ENCODE data around the gene EDEM1.

Gene EDEM1

DNA sequence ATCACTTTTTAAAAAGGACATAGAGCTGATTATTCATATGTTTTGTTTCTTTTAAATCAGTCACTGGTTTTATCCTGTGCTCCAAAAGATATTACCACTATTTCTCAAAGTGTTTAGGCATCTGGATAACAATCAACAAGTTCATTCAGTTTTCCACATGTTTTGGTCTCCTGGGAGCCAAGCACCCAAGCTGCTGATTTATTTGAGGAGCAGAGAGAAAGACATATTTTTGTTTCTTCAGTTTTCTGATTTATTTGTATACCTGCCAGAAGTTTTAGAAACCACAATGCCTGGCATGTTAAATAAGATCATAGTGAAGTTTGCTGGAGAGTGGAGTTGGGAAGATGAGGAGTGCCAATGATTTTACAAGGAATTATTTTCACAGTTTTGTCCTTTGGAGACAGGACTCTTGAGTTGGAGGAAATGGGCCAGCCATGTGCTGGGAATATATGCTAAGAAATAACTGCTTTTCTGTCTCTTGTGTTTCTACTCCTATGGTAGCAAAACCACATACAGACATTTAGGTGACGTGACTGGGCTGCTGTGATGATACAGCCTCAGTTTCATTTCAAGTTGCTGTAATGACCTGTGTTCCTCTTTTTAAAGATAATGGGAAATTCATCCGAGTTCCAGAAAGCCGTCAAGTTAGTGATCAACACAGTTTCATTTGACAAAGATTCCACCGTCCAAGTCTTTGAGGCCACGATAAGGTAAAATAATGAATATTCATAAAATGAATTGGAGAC is 11.7 kb downstream of the EDEM1 start:
- DNase-seq (ENCODE audit: low read depth), result no peak

DNA sequence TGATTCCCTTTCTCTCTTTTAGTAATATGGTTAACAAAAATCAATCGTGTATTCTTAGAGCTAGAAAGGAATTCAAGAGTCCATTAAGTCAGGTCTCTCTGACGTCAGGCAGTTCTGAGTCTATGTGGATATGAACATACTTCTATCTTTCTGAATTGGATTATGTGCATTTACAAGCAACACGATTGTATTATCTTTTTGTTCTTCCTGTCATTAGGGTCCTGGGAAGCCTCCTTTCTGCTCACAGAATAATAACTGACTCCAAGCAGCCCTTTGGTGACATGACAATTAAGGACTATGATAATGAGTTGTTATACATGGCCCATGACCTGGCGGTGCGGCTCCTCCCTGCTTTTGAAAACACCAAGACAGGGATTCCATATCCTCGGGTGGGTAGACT is 14.0 kb downstream of the EDEM1 start:
- DNase-seq (ENCODE audit: low read depth), result no peak

DNA sequence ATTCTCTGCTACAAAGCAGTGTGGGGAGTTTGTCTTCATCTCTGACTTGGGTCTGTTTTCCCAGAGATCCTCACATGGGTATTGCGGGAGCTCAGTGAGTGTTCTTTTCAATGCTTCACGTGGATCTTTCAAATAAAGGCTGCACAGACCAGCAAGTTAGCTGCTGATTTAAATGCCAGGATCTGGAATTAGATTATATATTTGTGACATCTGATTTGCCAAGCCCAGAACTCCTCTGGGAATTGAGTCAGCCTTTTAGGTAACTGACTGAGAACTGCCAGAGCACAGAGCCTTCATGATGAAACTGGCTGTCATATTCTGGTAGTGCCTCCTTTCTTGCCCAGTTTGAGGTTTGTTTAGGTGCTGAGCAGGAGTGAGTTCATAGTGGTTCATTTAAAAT is 14.7 kb downstream of the EDEM1 start:
- DNase-seq (ENCODE audit: low read depth), result no peak

DNA sequence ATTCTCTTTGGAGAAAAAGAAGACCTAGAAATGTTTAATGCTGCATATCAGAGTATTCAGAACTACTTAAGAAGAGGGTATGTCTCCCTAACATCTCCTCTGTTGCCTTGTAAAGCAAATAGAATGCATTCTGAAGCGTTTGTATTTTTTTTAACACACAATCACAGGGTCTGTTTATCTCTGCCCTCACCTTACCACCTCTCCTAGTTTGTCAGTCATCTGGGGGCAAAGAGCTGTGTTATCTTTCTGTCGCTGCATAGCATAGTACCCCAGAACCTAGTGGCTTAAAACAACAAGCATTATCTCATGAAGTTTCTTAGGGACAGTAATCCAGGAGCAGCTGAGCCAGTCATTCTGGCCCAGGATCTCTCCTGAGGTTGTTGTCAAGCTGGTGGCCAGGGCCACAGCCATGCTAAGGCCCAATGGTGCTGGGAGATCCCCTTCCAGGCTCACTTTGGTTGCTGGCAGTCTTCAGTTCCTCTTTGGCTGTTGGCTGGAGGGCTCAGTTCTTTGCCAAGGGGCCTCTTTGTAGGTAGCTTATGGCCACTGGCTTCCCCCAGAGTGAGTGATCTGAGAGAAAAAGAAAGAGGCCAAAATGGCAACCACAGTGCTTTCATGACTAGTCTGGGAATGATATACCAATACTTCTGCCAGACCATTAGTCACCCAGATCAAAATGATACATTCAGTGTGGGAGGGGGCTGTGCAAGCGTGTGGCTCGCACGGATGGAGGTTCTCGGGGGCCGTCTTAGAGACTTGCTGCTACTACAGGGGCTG is 17.8 kb downstream of the EDEM1 start:
- DNase-seq (ENCODE audit: low read depth), result no peak

DNA sequence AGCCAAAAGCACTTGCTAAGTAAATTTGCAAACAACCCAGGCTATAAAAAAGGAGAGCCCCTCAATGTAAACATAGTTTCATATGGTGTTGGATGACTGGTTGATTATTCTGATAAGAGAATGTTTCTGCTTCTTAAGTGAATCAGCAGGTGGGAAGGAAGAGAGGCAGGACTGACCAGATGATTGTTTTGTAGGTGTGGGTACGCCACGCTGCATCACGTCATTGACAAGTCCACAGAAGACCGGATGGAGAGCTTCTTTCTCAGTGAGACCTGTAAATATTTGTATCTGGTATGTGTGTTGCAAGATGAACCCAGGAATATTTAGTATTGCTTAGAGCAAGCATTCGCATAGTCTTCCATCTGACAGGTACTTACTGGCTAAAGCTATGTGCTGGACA is 23.4 kb downstream of the EDEM1 start:
- no peak for DNase-seq (ENCODE audit: low read depth)

DNA sequence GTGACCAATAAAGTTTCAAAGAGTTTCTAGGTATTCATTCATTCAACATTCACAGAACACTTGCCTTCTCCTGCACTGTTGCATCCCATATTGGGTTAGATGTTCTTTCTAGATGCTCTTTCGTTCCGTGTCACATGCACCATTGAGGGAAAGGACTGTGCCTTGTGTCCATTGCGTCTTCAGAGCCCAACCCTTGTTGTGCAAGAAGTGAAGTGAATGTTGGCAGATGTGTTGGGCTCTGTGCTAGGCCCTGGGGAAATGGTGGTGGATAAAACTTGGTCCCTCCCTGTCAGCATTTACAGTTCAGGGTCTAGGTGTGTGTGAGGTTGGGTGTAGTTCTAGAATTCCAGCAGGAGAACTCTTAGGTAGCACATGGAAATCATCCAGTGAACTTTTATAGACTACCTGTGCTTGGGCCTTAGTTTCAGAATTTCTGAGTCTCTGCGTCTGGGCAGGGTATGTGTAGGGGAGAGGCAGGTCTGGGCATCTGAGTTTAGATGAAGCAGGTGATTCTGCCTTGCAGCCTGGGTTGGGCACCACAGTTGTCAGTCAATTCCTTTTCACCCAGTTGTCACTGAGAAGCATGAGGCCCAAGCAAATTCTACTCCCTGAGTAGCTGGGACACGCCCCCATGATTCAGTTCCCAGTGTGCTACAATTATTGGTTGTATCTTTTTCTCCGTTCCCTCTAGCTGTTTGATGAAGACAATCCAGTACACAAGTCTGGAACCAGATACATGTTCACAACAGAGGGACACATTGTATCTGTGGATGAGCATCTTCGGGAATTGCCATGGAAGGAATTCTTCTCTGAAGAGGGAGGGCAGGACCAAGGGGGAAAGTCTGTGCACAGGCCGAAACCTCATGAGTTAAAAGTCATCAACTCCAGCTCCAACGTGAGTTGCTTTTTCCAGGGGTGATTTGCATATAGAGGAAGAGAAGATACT is 25.4 kb downstream of the EDEM1 start:
- DNase-seq (ENCODE audit: low read depth), result no peak

DNA sequence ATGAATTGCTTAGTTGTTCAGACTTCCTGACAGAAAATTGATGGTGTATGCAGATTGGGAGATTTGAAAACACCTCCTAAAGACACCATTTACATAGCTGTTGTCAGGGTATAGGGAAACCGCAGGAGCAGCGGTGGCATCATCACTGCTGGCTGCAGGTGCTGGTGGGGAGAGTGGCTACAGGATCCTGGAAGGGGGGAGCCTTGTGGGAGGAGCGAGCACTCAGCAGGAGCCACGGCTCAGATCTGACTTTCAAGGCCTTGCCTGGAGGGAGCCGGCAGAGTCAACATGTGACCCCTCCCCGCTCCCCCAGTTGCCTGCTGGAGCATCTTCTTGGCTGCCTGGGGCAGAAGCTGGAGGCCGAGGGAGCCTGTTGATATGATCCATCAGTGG is 26.1 kb downstream of the EDEM1 start:
- no peak for DNase-seq (ENCODE audit: low read depth)

DNA sequence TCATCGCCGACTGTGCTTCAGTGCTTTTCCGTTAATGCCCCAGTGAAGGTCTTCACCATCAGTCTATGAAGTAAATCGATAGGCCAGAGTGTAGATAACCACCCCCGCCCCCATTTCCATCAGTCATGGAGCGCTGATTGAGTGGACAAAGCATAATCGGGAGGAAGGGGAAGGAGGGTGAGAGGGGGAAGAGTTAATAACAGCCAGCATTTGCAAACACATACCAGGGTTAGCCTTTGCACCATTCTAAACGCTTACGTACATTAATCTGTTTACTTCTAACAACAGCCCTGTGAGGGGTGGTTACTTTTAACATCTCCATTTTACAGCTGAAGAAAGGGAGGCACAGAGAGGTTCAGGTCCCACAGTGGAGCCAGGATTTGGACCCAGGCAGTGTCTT is 26.8 kb downstream of the EDEM1 start:
- DNase-seq (ENCODE audit: low read depth), result no peak

DNA sequence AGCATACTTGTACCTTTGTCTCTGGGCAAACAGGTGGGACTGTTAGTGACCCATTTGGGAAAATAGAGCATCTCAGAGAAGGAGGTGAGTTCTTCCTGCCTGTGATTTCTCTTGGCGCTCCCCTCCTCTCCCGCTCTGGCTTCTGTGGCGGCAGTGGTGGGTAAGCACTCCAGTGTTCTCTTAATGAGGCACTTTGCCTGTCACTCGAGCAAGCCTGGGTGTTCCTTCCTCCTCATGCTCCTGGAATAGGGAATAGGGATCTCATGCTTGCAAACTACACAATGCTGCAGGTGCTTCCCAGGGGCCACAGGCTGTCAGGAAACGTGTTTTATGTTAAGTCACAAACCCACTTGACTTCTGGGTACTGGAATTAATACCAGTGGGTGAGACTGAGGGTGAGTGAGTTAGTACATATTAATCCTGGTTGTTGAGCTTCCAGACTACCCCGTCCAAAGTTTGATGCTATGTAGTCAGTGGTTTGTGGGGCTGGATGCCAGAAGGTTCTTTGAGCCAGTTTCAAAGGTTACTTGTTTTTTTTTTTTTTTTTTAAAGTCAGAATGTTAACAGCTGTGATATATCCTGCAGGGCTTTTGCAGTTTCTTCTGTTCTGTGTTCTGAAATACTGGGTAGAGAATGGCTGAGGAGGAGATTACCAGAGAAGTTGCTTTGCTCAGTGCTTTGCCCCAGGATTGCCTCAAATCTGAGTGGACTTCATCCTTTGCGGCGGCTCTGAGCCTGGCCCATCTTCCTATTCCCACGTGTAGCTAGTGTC is 30.5 kb downstream of the EDEM1 start:
- no peak for DNase-seq (ENCODE audit: low read depth)

DNA sequence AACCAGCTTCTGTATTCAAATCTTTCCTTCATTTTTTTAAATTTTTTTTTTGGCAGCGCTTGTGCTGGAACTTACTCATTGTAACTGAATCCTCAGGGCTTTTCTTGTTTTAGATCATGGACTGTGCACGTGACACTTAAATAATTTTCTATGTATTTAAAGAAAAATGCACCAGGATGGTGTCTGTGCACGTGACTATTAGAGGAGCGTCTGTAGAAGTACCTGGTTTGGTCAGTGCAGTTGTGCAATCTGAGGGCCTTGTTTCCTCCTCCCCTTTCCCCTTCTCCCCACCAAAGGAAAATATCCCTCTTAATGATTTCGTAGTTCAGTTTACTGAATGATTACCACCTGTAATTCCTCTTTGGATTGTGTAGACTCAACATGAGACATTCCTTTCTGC is 31.3 kb downstream of the EDEM1 start:
- DNase-seq (ENCODE audit: low read depth), result no peak

DNA sequence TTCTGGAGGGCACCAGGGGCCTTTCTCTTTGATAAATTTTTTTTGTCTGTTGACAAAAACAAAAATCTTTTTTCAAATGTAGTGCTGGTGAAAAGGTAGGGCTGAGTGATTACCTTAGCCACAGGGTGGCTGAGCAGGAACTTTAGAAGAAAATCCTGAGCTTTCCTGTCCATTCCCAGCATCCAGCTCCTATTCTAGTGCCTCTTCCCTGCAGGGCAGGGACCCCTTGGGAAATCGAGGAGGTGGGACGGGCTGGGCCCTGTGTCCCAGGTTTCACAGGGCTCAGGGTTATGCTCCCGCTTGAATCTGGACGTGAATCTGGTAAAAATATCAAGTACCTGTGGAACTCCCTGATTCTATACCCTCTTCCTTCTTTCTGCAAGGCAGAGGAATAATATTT is 31.7 kb downstream of the EDEM1 start:
- DNase-seq (ENCODE audit: low read depth), result no peak

DNA sequence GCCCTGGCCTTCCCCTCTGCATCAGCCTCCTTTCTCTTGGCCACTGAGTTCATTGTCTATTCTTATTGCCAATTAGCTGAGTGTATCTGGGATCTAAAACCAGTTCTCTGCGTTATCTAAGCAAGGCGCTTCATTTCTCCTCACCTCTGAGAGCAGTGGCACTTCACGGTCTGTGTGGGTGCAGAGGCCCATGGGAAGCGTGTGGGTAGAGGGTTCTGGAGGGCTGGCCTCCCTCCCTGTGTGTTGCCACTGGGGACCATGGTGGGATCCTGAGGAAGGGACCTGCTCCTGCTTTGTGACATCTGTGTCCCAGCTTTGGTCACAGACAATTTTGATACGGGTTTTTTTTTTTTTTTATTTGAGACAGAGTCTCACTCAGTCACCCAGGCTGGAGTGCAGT is 32.7 kb downstream of the EDEM1 start:
- DNase-seq (ENCODE audit: low read depth), result no peak

DNA sequence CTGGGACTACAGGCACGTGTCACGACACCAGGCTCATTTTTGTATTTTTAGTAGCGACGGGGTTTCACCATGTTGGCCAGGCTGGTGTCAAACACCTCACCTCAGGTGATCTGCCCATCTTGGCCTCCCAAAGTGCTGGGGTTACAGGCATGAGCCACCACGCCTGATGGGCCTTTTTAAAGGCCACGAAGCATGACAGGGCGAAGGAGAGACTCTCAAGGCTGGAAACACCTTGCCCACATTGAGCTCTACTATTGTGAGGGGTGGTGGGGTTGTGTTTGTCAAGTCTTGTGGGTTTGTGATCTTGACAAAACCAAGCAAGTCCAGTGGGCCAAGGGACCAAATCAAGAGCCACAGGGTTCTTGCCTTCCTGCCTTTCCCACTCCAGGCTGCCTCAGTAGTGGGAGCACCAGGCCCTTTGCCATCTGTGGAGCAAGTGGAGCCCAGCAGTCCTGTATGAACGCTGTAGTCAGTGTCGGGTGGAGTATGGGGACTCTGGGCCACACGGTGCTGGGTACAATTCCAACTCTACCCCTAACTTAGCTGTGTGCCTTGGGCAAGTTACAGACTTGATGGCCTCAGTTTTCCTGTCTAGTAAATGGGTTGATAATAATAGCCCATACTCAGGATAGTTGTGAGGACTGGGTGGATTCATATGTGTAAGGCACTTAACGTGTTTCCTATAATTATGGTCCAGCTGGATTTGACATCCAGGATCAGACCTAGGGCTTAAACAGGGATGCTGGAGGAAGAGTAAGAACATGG is 33.3 kb downstream of the EDEM1 start:
- DNase-seq (ENCODE audit: low read depth), result no peak

DNA sequence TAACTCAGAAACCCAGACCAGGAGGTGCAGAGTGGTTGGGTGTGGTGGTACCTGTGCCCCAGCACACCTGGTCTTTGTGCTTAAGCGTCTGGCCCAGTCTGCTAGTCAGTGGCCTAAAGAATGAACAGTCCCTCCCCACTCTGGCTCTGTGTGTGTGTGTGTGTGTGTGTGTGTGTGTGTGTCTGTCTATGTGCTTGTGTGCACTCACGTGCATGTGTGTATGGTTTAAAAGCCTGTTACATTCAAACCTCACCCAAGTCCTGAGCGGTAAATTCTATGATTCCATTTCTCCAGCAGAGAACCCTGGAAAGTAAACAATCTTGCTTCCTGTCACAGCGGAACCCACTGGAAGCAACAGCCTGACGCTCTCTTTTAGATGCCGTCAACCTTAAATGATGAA is 34.2 kb downstream of the EDEM1 start:
- no peak for DNase-seq (ENCODE audit: low read depth)

DNA sequence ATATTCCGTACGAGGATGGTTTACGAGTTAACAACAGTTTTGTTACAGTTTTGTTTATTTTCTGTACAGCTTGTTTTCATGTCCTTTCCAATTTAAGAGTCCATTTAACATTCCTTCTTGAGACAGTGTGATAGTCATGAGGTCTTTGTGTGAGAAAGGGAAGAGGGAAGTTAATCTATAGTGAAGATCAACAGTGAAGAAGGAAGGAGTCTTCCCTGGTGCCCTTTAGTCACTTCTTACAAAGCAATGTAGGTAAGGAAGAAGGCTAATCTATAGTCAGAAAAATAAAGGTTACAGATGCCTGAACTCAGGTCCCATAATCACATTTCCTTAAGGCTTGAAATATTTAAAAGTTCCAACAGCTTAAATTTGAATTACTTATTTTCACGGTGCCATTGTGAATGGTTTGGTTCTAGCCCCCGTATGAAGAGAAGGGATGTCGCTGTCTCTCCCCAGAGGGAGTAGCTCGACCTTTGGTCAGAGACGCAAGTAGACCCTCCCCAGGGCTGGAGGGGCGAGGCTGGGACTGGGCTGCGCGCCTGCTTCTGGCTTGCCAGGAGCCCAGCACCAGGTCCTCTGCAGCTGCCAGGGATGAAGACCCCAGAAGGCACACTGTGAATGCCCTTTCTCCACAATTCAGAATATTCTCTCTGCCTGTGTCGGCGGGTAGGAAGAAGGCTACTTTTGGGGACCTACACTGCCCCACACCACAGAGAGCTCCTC is 34.9 kb downstream of the EDEM1 start:
- no peak for DNase-seq (ENCODE audit: low read depth)

DNA sequence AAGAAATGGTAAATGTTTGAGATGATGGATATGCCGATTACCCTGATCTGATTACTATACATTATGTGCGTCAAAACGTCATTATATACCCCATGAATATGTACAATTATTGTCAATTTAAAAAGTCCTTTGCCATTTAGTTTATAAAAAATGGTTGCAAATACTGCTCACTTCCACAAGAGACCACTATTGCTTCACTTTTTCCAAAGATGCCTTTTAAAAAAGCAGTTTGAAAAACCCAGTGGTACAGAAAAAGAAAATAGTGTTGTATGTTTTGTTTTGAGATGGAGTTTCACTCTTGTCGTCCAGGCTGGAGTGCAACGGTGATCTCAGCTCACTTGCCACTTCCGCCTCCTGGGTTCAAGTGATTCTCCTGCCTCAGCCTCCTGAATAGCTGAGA is 39.3 kb downstream of the EDEM1 start:
- DNase-seq (ENCODE audit: low read depth), result no peak

DNA sequence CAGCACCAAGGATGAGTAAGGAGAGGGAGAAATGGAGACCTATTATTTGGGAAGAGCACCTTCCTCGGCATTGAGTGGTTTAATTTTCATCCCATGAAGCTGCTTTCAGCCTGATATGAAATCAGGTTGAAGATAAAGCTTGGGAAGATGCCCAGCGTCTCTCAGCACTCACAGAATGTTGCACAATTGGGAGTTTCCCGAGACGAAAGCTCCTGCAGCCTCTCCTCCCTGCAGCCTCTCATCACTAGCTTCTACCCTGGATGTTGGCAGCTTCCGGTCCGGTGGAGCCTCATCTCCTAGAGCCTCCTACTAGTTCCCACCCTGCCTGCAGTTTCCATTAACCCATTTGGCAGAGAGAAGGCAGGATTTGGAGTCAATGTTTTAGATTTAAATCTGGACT is 40.3 kb downstream of the EDEM1 start:
- no peak for DNase-seq (ENCODE audit: low read depth)

DNA sequence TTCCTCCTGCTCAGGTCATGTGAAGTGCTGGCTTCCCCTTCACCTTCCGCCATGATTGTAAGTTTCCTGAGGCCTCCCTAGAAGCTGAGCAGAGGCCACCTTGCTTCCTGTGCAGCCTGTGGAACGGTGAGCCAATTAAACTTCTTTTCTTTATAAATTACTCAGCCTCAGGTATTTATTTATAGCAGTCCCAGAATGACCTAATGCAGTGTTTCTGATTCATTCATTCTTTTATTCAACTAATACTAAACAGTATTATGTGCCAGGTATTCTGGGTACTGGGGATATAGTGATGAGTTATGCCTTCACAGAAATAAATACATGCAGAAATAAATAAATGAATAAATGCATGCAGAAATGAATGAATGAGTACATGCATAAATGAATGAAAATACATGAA is 41.9 kb downstream of the EDEM1 start:
- DNase-seq (ENCODE audit: low read depth), result no peak

DNA sequence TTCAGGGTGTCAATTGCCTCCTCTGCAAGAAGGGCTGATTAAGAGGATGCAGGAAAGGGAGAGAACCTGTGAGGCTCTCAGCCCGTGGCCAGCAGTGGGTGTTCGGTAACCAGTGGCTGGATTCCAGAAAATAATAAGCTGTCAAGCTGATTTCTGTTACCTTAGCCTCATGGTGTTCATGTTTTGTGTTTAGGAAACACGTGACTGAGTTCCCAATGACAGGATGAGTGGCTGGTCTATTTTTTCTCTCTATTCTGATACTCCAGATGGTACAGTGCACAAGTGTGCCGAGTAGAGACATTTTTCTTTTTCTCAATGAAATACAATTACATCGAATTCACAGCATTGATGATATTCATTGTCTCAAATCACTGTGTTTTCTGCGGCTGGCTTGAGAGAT is 43.6 kb downstream of the EDEM1 start:
- DNase-seq (ENCODE audit: low read depth), result no peak

DNA sequence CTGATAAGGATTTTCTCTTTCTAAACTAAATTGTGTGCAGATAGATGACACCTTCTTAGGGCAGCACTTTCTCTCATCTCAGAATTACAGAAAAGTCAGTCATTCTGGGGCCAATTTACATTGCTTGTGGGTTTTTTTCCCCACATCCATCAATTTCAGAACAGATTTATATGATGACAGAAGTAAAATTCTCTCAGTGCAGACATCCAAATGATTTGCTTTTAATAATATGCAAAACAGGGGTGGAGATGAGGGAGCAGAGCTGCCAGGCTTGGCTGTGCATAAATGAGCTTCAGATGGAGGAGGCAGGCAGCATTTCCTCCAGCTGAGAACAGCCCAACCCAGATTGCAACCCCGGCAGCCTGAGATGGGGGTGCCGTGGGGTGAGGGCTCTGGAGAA is 44.0 kb downstream of the EDEM1 start:
- DNase-seq (ENCODE audit: low read depth), result no peak

DNA sequence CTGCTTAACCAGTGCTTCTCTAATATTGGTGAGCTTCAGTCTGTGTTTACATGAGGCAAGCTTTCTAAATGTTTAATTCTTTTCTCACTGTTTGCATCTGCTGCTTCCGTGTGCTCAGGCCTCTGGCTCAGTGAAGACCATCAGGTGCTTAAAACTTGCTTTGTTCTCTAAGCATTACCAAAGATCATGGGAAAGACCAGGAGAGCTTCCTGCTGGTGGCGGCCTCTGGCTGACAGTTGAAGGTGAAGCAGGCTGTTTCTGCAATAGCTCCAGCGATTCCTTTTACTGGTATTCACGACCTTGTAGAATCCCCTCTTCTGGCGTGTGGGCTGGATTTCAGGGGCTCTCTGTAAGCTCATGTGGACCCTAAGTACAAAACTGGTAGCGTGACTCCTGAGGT is 45.1 kb downstream of the EDEM1 start:
- DNase-seq (ENCODE audit: low read depth), result no peak

All from stimulated activated CD8-positive, alpha-beta memory T cell treated with anti-CD3 and anti-CD28 coated beads, Interleukin-12 subunit alpha, Interleukin-12 subunit beta, amount 100 ng/mL, for 4 hours (primary cell).